Fibroblast of peridontal ligament (primary cell): ENCODE results near the gene SLC38A8.

Experiments
- DNase-seq: peaks from one replicate; pipeline ENCODE4 v3.0.0-alpha.2; 2010; ENCODE audit errors: extremely low read depth

SLC38A8 gene

DNA sequence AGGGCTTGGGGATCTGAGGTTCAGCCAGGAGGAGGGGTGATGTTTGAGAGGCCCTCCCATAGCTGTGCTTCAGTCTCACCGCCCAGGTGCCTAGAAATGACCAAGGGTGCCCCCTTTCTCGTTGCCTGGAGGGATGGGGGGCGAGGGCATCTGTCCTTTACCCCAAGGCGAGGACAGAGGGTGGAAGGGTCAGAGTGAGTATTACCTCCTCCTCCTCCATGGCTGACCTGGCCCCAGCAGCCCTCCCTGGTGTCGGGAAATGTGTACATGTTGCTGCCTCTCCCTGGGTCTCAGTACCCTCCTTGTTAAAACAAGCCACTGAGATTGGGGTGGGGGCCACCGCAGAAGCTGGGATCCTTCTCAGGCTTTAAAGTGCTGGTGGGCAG lies 72.2 kb downstream of the SLC38A8 start:
- no peak for DNase-seq

DNA sequence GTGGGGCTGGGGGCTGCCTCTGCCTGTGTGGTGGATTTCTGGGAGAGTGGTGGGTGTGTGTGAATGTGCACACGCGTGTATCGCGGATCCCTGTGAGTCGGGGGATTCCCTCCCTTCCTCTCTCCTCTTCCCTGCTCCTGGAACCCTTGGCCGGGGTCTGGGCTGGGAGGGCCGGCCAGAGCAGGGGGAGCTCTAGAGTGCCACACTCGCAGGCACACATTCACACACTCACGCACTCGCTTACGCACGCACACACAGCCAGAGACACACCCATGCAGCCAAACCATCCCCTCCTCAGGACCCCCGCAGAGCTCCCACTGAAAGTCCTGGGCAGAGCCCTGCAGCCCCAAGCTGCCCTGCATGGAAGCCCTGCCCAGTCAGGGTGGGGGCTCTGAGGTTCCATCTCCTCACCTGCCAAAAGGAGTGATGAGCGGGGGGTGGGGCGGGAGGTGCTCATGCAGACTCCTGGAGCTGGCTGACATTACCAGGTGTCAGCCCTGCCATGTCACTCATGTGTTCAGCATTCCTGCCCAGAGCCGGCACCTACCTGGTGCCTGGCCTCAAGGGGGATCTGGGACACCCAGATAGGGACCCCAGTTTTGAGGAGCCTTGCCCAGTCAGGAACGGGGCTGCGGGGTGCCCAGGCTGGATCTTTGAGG lies 72.7 kb downstream of the SLC38A8 start:
- no peak for DNase-seq

DNA sequence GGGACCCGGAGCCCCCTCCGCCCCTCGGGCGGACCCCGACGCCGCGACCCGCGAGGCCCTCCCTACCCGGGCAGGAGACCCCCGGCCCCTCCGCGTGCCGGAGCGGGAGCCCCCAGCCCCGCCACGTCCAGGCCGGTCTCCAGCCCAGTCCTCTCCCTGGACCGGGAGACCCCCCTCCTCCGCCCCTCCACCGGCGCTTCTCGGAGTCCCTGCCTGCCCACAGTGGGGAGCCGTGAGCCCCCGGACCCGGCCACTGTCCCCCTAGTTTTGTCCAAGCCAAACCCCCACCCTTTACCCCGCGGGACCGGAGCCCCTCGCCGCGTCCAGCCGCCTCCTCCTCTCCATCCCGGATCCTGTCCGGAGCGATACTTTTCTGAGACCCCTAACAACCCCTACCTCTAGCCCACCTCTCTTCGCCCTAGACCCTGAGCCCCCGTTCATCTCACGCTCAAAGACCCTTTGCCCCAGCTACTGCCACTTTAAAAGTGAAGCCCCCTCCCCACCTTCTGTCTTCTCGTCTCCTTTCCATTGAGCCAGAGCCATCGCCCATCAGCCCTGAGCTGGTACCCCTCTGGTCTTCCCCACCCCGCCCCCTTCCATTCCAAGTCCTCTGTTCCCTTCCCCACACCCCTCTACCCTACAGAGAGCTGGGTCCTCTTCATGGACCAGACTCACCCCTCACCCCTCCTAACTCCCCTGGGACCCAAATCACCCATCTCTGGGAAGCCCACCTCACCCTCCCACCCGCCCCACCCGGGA lies 73.5 kb downstream of the SLC38A8 start:
- no peak for DNase-seq

DNA sequence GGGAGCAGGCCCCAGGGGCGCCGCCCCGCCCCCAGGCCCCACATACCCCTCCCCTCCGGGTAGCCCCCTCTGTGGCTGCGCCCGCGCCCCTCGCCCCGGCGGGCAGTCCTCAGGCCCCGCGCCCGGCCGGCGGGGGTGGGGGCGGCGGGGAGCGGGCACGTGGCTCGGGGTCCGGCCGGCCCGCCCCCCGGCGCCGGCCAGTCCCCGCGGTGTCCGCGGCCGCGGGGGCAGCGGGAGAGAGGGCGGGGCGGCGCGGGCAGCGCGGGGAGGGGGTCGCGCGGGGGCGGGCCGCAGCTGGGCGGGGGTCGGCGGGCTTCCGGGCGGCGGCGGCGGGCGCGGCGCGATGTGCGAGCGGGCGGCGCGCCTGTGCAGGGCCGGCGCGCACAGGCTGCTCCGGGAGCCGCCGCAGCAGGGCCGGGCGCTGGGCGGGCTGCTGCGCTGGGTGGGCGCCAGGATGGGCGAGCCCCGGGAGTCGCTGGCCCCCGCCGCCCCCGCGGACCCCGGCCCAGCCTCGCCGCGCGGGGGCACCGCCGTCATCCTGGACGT lies 74.2 kb downstream of the SLC38A8 start:
- DNase-seq, result no peak

DNA sequence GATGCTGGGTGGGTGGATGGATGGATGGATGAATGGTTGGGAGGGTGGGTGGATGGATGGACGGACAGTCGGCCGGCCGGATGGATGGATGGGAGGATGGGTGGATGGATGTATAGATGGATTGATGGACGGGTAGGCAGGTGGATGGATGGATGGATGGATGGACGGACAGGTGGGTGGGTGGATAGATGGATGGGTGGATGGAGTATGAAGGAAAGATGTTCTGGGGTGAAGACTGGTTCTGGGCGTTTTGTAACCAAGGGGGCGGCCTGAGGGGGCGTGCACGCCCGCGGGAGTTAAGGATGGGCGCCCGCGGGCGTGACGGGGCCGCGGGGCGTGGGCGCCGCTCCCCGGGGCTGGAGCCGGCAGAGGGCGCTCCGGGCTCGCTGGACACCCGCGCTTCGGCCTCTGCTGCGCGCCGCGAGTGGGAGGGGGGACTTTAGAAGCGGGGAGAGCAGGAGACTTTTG lies 74.7 kb downstream of the SLC38A8 start, which contains the start of gene NECAB2:
NECAB2 (plus strand) TSS at position 407 of the 468 bp plus-strand sequence. CDS start 405 bp downstream, outside the sequence.
- DNase-seq, result peak; percentile 13

DNA sequence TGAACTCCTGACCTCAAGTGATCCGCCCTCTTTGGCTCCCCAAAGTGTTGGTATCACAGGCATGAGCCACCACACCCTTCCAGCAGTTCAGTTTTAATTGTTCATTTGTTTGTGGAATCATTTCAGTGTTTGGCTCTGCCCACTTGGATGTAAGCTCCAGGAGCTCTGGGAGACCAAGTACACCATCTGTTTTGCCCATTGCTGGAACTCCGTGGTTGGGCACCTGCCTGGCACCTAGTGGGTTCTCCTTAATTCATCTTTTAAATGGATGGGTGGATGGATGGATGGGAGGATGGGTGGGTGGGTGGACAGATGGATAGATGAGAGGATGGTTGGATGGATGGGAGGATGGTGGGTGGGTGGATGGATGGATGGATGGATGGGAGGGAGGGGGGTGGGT lies 75.5 kb downstream of the SLC38A8 start:
- DNase-seq, result no peak

DNA sequence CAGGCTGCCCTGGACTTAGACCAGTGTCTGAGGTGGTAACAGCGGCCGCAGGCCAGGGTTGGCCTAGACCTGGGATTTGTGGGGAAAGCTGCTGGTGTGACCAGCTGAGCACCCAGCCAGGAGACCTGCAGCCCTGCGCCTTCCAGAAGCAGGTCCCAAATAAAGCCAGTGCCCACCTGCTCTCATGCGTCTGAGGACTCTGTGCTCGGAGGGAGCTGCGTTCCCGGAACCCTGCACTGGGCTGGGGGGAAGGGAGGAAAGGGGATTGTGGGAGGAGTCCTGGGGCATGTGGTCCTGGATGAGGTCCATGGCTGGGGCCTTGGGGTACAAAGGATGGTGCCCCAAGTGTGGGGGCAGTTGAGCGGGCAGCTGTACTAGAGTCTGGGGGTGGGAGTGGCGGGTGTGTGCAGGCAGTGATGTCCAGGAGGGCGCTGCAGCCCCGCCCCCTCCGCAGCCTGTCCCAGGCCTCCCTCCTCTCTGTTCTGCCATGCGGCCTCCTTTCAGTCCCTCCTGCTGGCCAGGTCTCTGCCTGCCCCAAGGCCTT lies 76.4 kb downstream of the SLC38A8 start:
- DNase-seq, result no peak

DNA sequence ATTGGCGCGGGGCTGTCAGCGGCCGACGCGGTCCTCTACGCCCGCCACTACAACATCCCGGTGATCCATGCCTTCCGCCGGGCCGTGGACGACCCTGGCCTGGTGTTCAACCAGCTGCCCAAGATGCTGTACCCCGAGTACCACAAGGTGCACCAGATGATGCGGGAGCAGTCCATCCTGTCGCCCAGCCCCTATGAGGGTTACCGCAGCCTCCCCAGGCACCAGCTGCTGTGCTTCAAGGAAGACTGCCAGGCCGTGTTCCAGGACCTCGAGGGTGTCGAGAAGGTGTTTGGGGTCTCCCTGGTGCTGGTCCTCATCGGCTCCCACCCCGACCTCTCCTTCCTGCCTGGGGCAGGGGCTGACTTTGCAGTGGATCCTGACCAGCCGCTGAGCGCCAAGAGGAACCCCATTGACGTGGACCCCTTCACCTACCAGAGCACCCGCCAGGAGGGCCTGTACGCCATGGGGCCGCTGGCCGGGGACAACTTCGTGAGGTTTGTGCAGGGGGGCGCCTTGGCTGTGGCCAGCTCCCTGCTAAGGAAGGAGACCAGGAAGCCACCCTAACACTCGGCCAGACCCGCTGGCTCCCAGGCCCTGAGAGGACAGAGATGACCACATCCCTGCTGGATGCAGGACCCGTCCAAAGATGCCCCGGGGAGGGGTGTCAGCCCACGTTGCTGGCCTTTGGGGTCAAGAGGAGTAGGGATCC lies 77.0 kb downstream of the SLC38A8 start:
- no peak for DNase-seq

DNA sequence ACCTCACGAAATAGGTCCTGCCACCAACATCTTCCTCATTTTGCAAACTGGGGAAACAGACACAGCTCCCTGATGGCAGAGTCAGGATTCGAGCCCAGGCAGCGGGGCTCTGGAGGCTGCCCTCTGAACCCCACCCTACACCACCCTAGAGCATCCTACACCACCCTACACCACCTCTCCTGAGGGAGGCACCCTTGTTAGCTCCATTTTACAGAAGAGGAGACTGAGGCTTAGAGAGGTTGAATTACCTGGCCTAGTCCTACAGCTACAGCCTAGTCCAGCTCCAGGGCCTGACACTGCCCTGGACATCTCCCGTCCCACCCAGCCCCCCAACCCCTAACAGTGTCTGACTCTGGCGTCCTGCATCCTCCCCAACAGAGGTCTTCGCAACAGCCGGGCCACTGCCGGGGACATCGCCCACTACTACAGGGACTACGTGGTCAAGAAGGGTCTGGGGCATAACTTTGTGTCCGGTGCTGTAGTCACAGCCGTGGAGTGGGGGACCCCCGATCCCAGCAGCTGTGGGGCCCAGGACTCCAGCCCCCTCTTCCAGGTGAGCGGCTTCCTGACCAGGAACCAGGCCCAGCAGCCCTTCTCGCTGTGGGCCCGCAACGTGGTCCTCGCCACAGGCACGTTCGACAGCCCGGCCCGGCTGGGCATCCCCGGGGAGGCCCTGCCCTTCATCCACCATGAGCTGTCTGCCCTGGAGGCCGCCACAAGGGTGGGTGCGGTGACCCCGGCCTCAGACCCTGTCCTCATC lies 77.7 kb downstream of the SLC38A8 start:
- no peak for DNase-seq

DNA sequence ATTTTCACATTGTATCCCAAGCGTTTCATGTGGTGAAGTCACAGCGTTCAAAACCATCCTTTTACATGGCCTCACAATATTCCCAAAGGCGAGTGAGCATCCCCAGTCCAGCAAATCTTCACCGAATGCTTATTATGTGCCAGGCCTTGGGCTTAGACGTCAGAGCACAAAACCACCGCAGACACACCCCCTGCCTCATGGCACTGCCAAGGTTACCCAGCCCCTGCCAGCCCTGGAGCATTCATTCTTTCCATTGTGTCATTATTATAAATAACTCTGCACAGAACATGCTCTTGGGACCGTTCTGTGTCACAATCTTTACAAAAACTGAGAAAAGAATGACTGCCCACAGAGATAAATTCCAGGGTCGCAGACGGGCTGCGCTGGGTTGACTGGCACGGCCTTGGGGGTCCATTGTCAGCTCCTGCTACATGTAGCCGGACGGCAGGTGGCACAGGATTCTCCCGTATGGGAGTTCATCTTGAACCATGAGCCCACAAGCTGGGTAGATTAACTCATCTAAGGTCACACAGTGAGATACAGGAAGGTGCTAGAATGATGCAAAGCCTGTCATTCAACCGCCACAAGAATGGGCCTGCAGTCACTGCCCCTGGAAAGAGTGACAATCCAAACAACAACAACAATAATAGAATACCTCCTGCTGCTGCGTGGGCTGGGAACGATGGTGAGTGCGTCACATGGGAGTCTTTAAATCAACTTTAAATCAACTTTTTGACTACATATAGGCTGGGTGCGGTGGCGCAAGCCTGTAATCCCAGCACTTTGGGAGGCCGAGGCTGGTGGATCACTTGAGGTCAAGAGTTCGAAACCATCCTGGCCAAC lies 79.1 kb downstream of the SLC38A8 start:
- no peak for DNase-seq

DNA sequence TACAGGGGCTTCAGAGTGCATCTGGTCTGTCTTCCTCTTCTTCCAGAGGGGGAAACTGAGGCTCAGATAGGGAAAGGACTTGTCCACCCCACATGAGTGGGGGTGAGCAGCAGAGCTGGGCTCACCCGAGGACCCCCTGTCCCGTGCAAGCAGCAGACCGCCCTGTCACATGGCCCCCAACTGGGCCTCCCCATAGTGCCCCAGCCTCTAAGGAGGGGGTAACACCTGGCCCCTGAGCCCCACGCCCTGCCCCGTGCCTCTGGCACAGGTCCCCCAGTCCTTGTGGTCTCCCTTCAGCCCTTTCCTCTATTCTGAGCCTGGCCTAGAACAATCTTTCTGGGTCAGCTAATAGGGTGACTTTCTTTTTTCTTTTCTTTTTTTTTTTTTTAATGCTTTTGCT lies 81.0 kb downstream of the SLC38A8 start:
- DNase-seq, result no peak

DNA sequence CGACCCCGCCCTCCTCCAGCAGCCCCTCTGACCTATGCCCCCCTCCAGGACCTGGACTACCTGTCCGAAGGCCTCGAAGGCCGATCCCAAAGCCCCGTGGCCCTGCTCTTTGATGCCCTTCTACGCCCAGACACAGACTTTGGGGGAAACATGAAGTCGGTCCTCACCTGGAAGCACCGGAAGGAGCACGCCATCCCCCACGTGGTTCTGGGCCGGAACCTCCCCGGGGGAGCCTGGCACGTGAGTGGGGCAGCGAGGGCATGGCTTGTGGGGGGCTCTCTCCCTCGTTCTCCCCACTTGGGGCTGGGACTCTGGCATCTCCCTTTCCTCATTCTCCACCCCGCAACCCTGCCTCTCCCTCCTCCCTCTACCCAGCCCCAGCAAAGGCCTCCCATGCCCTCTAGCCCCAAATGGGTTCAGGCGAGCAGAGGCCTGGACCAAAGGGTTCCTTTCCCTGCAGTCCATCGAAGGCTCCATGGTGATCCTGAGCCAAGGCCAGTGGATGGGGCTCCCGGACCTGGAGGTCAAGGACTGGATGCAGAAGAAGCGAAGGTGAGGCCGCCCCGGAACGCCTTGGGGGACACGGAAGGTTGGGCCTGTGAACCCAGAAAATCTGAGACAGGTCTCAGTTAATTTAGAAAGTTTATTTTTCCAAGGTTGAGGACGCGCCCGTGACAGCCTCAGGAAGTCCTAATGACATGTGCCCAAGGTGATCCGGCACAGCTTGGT lies 81.9 kb downstream of the SLC38A8 start:
- no peak for DNase-seq
